ENCODE measurements around the gene SDR39U1.

DNA sequence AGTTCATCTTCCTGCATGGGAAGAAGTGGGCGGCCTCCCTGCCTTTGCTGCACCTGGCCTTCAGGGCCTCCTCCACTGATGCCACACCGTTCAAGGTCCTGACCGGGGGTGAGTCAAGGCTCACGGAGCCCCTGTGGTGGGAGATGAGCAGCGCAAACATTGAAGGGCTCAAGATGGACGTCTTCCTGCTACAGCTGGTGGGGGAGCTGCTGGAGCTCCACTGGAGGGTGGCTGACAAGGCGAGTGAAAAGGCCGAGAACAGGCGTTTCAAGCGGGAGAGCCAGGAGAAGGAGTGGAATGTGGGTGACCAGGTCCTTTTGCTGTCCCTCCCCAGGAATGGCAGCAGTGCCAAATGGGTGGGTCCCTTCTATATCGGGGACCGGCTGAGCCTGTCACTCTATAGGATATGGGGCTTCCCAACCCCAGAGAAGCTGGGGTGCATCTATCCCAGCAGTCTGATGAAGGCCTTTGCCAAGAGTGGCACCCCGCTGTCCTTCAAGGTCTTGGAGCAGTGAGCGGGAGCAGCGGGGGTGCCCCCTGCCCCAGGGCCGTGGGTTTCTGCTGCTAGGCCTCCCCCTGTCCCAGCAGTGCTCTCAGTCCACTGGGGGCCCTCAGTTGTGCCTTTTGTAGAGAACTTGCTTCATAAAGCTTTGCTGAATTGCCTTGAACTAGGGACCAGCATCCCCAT lies 25.5 kb downstream of the SDR39U1 start:
- TF ChIP-seq, protein P1, sequence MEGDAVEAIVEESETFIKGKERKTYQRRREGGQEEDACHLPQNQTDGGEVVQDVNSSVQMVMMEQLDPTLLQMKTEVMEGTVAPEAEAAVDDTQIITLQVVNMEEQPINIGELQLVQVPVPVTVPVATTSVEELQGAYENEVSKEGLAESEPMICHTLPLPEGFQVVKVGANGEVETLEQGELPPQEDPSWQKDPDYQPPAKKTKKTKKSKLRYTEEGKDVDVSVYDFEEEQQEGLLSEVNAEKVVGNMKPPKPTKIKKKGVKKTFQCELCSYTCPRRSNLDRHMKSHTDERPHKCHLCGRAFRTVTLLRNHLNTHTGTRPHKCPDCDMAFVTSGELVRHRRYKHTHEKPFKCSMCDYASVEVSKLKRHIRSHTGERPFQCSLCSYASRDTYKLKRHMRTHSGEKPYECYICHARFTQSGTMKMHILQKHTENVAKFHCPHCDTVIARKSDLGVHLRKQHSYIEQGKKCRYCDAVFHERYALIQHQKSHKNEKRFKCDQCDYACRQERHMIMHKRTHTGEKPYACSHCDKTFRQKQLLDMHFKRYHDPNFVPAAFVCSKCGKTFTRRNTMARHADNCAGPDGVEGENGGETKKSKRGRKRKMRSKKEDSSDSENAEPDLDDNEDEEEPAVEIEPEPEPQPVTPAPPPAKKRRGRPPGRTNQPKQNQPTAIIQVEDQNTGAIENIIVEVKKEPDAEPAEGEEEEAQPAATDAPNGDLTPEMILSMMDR (IDR thresholded peaks at IDR 0.05; ENCODE audit: low read length) = no peak
- no peak for TF ChIP-seq EZH2 (optimal IDR thresholded peaks at IDR 0.05; ENCODE audit: low read depth, low read length)
